Amniotic stem cell (primary cell): ENCODE measurements around the gene EMB.
"Not testable (repeated sequence)": the region's sequence is repeated elsewhere in the genome, so short reads cannot be mapped to it uniquely, and the experiment has no call there.

ENCODE experiments used
- DNase-seq: peaks from one replicate; lab custom pipeline; 2025; lab: John Stamatoyannopoulos, UW

EMB gene, protein sequence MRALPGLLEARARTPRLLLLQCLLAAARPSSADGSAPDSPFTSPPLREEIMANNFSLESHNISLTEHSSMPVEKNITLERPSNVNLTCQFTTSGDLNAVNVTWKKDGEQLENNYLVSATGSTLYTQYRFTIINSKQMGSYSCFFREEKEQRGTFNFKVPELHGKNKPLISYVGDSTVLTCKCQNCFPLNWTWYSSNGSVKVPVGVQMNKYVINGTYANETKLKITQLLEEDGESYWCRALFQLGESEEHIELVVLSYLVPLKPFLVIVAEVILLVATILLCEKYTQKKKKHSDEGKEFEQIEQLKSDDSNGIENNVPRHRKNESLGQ

DNA sequence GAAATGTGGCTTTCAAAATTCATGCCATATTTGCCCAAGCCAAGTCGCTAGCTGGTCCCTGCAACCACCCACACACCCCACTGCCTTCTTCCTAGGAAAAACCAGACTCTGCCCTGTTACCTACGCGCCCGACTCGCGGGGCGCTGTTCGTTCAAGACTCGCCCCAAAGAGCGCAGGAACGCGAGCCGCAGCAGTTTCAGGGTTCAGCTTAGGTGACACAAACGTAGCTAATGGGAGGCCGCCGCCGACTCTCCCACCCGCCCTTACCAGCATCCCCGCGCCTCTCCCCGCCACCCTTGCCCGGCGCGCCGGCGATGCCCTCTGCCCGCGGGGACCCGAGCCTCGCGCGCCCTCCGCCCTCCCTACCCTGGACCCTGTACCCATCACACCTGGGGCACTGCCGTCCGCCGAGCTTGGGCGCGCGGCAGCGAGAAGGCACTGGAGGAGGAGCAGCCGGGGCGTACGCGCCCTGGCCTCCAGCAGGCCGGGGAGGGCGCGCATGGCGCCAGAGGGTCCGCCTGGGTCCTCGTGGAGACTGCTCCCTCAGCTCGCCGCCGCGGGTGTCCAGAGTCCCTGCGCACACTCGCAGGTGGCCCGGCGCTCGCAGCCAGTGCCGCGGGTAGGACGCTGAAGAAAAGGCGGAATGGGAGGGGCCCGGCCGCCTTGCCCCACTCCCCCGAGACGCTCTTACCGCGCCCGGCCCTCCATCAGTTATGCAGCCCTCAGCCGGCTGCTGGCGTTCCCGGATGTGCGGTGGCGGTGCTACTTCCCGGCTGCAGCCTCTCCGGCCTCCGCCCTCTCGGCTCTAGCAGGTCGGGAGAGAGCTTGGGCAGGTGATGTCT is at the start of gene EMB:
EMB (minus strand) TSS at position 638 of the 842 bp plus-strand sequence; CDS start at position 501, 137 bp downstream.
- DNase-seq, result no peak

DNA sequence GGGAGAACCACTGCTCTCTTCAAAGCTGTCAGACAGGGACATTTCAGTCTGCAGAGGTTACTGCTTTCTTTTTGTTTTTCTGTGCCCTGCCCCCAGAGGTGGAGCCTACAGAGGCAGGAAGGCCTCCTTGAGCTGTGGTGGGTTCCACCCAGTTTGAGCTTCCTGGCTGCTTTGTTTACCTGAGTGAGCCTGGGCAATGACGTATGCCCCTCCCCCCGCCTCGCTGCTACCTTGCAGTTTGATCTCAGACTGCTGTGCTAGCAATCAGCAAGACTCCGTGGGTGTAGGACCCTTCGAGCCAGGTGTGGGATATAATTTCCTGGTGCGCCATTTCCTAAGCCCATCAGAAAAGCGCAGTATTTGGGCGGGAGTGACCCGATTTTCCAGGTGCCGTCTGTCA is 48.4 kb upstream of the EMB start:
- DNase-seq, result not testable (repeated sequence)

DNA sequence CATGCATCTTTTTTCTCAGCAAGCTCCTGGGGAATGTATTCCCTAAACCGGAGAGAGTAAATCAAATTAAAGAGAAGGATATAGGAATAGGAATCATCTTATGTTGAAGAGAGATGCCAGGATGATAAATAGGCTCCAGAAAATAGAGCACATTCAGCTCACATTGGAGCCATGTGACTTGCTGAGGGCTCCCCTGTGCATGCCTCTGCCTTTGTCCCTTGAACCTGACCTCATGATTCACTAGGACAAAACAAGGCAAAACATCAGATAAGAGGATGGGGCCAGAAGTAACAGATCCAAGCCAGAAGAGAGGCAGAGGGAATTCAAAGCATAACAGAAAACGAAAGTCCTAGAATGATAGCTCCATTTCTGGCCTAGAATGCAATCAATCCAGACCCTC is 37.7 kb upstream of the EMB start:
- not testable (repeated sequence) for DNase-seq

DNA sequence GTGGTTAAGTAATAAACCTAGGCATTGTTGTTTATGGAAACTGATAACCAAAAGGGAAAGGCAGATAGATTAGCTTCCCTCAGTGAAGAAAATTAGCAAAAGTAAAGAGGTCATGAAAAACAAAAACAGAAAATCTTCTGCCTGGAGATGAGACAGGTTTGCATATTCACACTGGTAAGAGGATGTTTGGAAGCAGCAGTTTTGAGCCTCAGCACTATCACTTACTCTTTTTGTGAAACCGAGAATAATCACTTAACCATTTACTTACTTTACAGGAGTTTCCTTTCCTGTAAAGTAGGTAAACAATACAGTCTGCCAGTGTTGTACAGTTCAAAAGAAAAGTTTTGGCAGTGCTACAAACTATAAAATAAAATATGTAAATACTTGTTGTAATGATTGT is 35.5 kb upstream of the EMB start:
- DNase-seq, result no peak

DNA sequence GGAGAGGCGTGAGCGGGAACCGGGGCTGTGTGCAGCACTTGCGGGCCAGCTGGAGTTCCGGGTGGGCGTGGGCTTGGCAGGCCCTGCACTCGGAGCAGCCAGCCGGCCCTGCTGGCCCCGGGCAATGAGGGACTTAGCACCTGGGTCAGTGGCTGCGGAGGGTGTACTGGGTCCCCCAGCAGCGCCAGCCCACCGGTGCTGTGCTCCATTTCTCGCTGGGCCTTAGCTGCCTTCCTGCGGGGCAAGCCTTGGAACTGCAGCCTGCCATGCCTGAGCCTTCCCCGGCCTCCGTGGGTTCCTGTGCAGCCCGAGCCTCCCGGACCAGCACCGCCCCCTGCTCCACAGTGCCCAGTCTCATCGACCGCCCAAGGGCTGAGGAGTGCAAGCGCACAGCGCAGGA is 23.9 kb upstream of the EMB start:
- not testable (repeated sequence) for DNase-seq

DNA sequence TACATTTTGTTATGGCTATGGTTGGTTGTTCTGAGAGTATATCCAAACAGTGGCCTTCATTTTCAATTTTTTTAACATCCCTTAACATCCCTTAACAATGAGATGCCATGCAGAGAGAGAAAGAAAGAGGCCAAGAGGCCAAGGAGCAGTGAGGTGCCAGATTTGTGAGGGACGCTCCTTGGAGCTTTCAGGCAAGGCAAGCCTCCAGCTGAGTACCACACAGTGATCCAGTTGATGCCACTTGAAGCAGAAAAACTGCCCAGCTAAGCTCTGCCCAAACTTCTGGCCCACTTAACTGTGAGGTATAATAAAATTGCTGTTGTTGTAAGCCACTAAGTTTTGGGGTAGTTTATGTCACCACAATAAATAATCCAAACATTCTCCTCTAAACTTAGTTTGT is 22.6 kb upstream of the EMB start:
- DNase-seq, result no peak

DNA sequence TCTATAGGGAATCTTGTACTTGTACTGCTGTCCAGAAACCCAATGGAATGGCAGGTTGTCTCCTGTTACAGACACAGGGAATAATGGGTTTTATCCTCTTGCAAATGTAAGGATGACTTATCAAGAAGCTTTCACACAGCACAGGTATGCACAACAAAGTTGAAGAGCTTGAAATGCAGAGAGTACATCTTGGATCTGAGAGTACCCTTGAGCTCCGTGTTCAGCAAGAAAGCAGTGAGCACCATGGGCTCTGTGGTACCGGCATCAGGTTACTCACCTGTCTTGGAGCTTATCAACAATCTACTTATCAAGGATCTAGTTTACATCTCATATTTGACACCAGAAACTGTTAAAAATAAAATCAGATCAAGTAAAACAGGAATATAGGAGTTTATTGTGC is 22.0 kb upstream of the EMB start:
- DNase-seq, result no peak

DNA sequence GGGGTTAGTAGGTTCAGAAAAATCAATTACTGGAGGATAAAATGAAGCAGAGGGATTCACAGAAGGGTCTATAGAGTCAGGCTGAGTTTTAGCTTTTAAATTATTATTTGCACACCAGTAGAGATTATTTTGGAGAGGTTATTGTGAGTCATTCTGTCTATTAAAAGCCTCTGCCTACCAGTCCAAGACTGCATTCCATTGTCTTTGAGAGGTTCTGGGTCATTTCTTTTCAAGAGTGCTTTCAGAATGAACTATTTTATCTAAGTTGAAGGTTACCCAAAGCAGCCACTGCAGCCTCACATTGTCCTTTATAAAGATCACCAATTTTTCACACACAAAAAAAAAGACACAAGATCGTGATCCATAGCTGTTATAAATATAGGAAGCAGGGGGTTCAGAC is 21.5 kb upstream of the EMB start:
- not testable (repeated sequence) for DNase-seq

DNA sequence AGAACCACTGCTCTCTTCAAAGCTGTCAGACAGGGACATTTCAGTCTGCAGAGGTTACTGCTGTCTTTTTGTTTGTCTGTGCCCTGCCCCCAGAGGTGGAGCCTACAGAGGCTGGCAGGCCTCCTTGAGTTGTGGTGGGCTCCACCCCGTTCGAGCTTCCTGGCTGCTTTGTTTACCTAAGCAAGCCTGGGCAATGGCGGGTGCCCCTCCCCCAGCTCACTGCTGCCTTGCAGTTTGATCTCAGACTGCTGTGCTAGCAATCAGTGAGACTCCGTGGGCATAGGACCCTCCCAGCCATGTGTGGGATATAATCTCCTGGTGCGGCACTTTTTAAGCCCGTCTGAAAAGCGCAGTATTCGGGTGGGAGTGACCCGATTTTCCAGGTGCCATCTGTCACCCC is 17.3 kb upstream of the EMB start:
- not testable (repeated sequence) for DNase-seq

DNA sequence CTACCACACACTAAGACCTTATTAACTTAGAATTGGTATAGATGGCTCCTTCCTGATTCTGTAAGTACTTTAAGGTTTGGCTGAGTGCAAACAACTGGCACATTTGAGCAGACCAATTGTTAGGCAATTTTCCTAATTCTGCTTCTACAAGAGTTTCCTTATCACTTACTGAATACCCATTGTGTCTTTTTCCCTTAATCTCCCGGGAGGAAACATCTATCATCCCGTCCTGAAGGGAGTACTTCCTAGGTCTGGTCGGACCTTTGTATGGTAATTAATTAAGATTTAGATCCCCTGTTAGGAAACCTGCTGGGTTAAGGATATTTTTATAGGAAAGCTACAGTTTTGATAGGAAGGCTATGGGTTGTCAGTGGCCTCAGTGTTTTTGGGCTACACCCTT is 8.2 kb upstream of the EMB start:
- not testable (repeated sequence) for DNase-seq

DNA sequence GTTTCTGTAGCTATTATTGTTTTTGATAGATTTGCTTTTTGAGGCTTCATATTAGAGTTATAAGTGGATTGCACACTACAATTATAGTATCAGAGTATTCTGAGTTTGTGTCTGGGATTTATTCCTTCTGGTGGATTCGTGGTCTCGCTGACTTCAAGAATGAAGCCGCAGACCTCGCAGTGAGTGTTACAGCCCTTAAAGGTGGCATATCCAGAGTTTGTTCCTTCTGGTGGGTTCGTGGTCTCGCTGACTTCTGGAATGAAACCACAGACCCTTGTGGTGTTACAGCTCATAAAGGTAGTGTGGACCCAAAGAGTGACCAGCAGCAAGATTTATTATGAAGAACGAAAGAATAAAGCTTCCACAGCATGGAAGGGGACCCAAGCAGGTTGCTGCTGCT is 6.9 kb upstream of the EMB start:
- DNase-seq, result no peak

DNA sequence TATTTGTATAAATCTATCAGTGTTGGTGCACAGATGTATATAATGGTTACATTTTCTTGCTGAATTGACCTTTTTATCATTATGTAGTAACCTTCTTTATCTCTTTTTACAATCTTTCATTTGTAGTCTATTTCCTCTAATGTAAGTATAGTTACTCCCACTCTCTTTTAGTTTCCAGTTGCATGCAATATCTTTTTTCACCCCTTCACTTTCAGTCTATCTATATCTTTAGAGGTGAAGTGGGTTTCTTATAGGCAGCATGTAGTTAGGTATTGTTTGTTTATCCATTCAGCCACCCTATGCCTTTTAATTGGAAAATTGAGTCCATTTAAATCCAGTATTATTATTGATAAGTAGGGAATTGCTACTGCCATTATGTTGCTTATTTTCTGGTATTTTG is 6.1 kb upstream of the EMB start:
- DNase-seq, result no peak

DNA sequence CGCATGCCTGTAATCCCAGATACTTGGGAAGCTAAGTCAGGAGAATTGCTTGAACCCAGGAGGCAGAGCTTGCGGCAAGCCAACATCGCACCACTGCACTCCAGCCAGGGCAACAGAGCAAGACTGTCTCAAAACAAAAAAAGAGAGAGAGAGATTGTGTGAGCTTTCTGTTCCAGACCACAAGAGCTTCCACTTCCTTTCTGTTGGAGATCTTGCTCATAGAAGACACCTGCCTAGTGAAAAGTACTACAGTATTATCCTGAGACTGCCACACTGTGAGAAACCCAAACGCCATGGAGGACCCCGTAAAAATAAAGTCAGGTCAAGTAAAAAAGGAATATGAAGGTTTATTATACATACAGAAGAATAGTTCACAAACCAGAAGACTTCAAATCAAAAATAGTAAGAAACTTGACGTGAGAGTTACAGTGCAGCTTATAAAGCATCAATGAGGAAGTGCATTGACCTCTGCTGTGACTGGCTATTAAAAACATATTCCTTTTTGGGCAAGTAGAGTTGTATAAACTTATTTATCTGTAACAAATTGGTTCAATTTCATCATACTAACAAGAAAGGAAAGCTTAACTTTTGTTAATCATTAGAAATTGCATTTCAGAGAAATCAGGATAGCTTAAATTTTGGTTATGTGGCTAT is 4.3 kb upstream of the EMB start:
- DNase-seq, result no peak

DNA sequence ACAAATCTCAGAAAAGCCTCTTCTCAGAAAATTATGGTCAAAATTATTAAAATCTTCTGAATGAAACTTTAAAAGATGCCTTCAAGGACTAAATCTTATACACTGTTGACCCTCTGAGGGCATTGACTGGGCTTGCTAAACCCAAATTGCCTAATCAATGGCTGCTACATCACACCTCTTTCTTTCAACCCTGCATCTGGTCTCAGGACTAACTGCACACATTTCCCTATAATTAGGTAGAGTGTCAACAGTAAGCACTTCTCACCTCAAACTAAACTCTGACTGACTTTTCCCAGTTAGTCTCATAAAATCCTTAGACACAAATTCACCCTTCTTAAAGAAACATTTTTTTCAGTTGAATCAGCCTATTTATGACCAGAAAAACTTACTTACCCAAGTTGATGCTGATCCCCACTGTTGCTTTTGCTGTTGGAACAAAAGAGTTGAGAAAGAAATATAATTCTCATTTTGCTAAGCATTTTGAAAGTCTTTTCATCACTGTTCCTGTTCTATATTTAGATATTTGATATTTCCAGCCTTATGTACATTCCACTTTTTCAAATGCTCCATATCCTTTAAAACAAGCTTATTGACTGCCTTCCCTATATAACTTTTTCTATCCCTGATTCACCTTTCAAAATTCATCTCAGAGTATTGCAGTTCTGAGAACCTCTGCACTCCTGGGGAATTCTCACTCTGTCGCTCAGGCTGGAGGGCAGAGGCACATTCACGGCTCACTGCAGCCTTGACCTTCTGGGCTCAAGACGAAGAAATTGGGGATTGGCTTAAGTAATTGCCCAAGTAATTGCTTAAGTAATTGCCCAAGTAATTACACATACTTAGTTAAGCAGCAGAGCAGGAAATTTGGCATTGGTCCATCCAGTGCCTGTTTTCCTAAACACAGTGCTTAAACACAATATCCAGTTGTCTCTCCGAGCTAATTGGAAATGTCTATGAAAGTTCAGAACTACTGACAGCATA is 1.8 kb upstream of the EMB start:
- DNase-seq, result not testable (repeated sequence)

DNA sequence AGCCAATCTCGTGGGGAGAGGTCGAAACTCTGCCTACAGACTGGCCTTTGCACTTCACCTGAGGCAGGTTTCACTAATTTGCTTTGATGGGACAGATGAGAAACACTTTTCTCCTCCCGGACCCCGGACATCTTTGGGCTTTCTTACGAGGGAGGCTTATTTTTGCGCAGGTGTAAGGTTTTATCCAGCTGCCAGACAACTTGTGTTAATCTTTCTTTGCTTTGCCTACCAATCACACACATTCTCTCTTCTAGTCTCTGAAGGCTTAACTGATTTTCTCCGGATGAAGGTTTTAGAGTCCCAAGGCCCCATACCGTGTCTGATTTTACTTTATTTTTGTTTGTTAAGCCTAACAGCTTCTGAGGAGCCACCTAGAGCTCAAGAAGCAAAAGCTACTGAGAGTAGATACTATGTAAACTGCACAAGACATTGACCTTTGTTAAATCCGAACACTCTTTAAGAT is 436 bp upstream of the EMB start:
- no peak for DNase-seq

DNA sequence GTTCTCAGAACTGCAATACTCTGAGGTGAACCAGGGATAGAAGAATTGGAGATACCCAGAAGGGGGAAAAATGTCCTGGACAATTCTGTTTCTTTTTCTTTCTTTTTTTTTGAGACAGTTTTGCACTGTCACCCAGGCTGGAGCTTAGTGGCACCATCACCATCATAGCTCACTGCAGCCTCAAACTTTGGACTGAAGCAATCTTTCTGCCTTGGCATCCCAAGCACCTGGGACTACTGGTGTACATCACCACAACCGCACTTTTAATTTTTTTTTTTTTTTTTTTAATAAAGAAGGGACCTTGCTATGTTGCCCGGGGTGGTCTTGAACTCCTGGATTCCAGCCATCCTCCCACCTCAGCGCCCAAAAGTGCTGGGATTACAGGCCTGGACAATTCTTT is 1.9 kb downstream of the EMB start:
- no peak for DNase-seq

DNA sequence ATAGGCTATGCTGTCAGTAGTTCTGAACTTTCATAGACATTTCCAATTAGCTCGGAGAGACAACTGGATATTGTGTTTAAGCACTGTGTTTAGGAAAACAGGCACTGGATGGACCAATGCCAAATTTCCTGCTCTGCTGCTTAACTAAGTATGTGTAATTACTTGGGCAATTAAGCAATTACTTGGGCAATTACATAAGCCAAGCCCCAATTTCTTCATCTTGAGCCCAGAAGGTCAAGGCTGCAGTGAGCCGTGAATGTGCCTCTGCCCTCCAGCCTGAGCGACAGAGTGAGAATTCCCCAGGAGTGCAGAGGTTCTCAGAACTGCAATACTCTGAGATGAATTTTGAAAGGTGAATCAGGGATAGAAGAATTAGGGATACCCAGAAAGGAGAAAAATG is 3.0 kb downstream of the EMB start:
- DNase-seq, result not testable (repeated sequence)

DNA sequence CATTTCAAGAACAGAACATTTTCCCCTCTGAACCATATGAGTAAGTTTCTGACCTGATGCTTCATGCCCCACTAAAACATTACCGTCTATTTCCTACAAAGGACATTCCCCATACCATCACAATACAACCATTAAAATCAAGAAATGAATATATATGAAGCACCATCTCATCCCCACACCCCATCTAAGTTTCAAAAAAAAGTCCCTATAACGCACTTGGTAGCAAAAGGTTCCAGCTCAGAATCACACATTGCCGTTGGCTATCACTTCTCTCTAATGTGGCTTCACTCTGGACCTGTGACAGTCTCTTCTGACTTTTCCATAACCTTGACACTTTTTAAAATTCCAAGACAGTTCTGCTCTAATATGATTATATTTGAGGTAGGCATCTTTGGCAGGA is 5.9 kb downstream of the EMB start:
- no peak for DNase-seq

DNA sequence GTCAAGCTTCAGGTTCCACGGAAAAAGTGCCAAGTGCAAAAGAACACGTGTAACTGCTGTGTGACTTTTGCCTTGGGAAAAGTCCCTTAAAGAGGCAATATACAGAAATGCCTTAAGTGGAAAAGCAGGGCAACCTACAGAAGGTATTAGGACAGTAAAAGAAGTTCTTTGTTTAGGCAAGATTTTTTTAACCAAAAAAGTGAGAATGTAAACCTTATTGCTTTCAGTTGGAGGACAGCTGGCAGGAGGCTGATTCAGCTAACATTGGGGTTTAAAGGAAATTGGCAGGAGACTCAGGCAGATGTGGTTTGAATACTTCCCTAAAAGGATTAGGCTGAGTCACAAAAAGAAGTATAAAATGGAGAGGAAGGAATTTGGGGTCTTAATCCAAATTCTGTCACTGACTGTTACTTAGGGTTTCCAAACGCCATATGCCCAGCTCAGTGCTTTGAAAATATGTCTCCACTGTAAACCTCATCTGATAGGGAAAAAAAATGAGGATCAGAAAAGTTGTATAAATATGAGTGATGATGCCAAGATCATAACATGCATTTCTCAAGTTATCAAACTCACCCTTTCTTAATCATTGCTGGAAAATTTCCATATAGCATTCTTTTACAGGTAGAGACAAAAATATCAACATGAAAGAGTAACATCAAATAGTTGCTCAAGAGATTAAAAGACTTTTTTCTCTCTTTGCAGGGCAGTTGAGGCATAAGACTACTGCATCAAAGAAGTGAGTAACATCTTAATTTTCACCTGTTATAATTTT is 9.8 kb downstream of the EMB start:
- DNase-seq, result not testable (repeated sequence)

DNA sequence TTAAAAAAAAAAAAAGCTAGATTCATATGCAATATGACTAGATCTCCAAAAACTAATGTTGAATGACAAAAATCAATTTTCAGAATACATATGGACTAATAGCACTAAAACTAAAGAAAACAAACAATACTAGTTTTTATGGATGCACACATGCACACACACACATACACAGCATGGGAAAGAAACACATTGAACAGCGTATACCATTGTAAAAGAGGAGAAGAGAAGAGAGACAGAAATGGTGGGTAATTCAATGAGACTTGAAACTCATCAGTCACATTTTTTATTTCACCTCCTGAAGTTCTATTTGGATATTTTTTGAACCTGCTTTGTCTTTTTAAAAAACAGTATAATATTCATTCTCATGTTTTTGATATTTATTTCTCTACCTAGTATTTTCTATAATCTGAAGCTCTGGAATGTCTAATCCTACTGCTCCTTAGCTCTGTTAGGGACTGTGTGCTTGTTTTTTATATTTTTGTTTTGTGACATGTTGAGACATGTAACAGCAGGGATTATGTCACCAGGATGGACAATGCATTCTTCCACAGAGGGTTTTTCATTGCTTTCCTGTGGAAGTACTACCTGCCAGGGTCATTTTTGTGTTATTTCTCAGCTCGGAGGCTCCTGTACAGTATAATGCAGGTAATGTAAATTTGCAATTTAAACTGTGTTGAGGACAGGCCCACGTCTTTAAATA is 17.8 kb downstream of the EMB start:
- not testable (repeated sequence) for DNase-seq
